ENCODE results near the gene GGT6.
"Not testable (repeated sequence)": the region's sequence is repeated elsewhere in the genome, so short reads cannot be mapped to it uniquely, and the experiment has no call there.

GGT6 gene

GRCh38 chr17:4594406-4594805 is 34.0 kb upstream of the GGT6 start:
- no peak for TF ChIP-seq CTCF (IDR thresholded peaks at IDR 0.05; ENCODE audit: low read depth, low read length, missing control alignments)
- Histone ChIP-seq H3K27ac (no peak overlapping the region), H3K36me3 (replicated peaks) (no peaks in the 10 kb centered on the region), H3K4me3 (ENCODE audit: low read depth, low read length) (no peak overlapping the region), H3K27me3 (replicated peaks) (peaks cover 9% of the 10 kb centered on the region)
- in situ Hi-C loops (cut with HindIII; ENCODE audit: low pct_ligation_motif_present, low sequenced_read_pairs), result no loop called here
- DNase-seq, result no peak

- no peak overlapping the region for H3K4me3 ChIP-seq (ENCODE audit: low read depth, low read length)
- in situ Hi-C loops (cut with HindIII; ENCODE audit: low pct_ligation_motif_present, low sequenced_read_pairs), result no loop called here
- no peak for DNase-seq
- no peak overlapping the region for H3K27ac ChIP-seq
- no peaks in the 10 kb centered on the region for H3K36me3 ChIP-seq (replicated peaks)
- peaks cover 4% of the 10 kb centered on the region for H3K27me3 ChIP-seq (replicated peaks)
- no peak for TF ChIP-seq CTCF (IDR thresholded peaks at IDR 0.05; ENCODE audit: low read depth, low read length, missing control alignments)
Measured at GRCh38 chr17:4593021-4593421, 32.6 kb upstream of the GGT6 start.

GRCh38 chr17:4592240-4593005 is 32.0 kb upstream of the GGT6 start:
- DNase-seq, result no peak
- Histone ChIP-seq H3K4me3 (ENCODE audit: low read depth, low read length) (no peak overlapping the region), H3K36me3 (replicated peaks) (no peaks in the 10 kb centered on the region), H3K27me3 (replicated peaks) (peaks cover 6% of the 10 kb centered on the region), H3K27ac (no peak overlapping the region)
- no peak for TF ChIP-seq CTCF (IDR thresholded peaks at IDR 0.05; ENCODE audit: low read depth, low read length, missing control alignments)
- in situ Hi-C loops (cut with HindIII; ENCODE audit: low pct_ligation_motif_present, low sequenced_read_pairs), result no loop called here

- H3K36me3 ChIP-seq (replicated peaks), result no peaks in the 10 kb centered on the region
- no peak for TF ChIP-seq CTCF (IDR thresholded peaks at IDR 0.05; ENCODE audit: low read depth, low read length, missing control alignments)
- DNase-seq, result peak; percentile 23
- in situ Hi-C loops (cut with HindIII; ENCODE audit: low pct_ligation_motif_present, low sequenced_read_pairs), result no loop called here
- no peak overlapping the region for H3K27ac ChIP-seq
- H3K4me3 ChIP-seq (ENCODE audit: low read depth, low read length), result no peak overlapping the region
- H3K27me3 ChIP-seq (replicated peaks), result peaks cover 13% of the 10 kb centered on the region
Measured at GRCh38 chr17:4591529-4591928, 31.2 kb upstream of the GGT6 start.

GRCh38 chr17:4590981-4591453 is 30.6 kb upstream of the GGT6 start:
- no peak overlapping the region for H3K4me3 ChIP-seq (ENCODE audit: low read depth, low read length)
- in situ Hi-C loops (cut with HindIII; ENCODE audit: low pct_ligation_motif_present, low sequenced_read_pairs), result no loop called here
- no peak overlapping the region for H3K27ac ChIP-seq
- no peaks in the 10 kb centered on the region for H3K36me3 ChIP-seq (replicated peaks)
- no peak for TF ChIP-seq CTCF (IDR thresholded peaks at IDR 0.05; ENCODE audit: low read depth, low read length, missing control alignments)
- H3K27me3 ChIP-seq (replicated peaks), result peaks cover 15% of the 10 kb centered on the region
- DNase-seq, result no peak

- H3K27me3 ChIP-seq (replicated peaks), result peaks cover 25% of the 10 kb centered on the region
- H3K36me3 ChIP-seq (replicated peaks); H3K4me3 ChIP-seq (ENCODE audit: low read depth, low read length); in situ Hi-C loops (cut with HindIII; ENCODE audit: low pct_ligation_motif_present, low sequenced_read_pairs); H3K27ac ChIP-seq; DNase-seq: not testable (repeated sequence)
Measured at GRCh38 chr17:4590042-4590441, 29.7 kb upstream of the GGT6 start.

Data from brain microvascular endothelial cell (primary cell).